MM.1S (cell line): ENCODE data around the gene SORCS2.

Experiments used
- EZH2 ChIP-seq: fragments of 300-600 bp; sonication (generic); optimal IDR thresholded peaks from 2 replicates; pipeline ENCODE3; 2017; ENCODE audit warnings: low read depth, mild to moderate bottlenecking, antibody characterized with exemption, low read length, mixed read lengths
- TF ChIP-seq, protein P1 (sequence below): fragments of 300-600 bp; sonication (generic); IDR thresholded peaks from 2 replicates; pipeline ENCODE4 v1.5.1; 2016; ENCODE audit warnings: antibody characterized with exemption, low read length, mixed read lengths

DNA sequence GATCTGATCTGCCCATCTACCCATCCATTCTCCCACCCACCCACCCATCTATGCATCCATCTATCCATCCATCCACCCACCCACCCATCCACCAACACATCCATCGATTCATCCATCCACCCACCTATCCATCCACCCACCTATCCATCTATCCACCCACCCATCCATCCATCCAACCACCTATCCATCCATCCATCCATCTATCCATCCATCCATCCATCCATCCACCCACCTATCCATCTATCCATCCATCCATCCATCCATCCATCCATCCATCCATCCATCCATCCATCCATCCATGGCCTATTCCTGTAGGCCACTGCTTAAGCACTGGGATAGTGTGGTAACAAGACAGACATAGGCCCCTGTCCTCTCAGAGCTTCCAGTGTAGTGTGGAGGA lies 69.8 kb downstream of the SORCS2 start:
- TF ChIP-seq, protein P1, sequence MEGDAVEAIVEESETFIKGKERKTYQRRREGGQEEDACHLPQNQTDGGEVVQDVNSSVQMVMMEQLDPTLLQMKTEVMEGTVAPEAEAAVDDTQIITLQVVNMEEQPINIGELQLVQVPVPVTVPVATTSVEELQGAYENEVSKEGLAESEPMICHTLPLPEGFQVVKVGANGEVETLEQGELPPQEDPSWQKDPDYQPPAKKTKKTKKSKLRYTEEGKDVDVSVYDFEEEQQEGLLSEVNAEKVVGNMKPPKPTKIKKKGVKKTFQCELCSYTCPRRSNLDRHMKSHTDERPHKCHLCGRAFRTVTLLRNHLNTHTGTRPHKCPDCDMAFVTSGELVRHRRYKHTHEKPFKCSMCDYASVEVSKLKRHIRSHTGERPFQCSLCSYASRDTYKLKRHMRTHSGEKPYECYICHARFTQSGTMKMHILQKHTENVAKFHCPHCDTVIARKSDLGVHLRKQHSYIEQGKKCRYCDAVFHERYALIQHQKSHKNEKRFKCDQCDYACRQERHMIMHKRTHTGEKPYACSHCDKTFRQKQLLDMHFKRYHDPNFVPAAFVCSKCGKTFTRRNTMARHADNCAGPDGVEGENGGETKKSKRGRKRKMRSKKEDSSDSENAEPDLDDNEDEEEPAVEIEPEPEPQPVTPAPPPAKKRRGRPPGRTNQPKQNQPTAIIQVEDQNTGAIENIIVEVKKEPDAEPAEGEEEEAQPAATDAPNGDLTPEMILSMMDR, result no peak
- TF ChIP-seq EZH2, result no peak
